ENCODE data around the gene NHS.

The NHS gene

DNA sequence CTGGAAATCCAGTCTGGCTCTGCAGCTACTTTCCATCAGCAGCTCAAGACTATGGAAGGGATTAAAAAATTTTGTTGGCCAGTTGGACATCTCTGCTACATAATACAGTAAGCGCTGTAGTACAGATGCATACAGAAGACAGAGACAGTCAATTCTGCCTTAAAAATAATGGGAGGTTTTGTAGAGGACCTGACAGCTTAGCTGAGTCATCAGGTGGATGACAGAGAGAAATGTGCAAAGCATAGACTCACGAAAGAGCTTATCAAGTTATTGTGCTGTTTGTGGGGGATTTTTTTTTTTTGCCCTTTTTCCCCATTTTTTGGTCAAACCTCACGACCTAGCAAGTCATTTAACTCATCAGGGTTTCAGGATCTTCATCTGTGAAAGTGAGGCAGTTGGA lies 213.3 kb downstream of the NHS start:
- DNase-seq (ENCODE audit: low read depth in 2 of 2): no peak

DNA sequence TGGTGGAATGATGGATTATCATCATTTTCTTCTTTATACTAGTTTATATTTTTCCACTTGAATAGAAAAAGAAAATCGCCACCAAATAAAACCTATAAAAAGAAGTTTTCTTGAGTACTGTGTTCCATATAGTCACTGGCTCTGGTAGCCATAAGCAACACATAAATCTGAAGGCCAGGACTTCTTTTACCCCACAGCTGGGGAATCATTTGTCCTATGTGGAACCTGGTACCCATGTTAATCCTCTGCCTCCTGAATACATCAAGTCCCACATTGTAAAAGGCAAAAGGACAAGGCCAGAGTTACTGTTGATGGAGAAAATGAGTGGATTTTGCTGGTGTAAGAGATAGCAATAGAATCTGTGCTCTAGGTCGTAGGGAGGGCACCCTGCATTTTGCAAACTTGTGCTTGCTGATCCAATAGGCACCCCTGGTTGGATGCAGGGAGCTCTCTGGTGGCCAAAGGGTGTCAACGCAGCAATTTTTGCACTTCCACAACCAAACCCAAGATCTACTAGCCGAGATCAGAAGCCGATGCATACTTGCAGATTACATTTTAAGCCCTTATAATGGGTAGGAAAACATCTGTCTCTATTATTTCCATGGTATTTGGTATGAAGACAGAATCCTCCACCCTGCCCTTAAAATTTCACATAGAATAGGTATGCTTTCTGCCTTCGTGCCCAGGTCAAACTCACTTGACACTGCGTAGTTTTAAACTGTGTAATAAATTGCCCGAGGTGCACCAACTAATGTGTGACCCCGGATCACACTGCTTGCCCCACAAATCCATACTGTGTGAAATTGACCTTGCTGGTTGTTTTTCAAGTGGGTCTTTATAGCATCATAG lies 216.1 kb downstream of the NHS start:
- peak; percentile 12 to 13 for DNase-seq (ENCODE audit: low read depth in 2 of 2)

DNA sequence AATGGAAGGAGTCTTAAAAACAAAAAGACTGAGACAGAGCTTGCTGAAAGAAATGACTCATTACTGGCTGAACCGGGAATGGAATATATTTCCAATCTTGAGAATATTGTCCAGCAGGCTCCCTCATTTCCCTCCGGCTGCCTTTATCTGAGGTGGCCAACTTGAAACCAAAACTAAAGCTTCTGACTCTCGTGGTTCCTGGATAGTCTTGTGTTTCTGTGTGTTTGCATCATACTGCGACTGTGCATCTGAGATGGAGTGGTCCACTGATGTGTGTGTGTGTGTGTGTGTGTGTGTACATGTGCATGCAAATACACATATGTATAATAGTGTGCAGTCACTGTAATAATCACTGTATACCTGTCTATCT lies 216.7 kb downstream of the NHS start:
- DNase-seq (ENCODE audit: low read depth in 2 of 2): no peak

DNA sequence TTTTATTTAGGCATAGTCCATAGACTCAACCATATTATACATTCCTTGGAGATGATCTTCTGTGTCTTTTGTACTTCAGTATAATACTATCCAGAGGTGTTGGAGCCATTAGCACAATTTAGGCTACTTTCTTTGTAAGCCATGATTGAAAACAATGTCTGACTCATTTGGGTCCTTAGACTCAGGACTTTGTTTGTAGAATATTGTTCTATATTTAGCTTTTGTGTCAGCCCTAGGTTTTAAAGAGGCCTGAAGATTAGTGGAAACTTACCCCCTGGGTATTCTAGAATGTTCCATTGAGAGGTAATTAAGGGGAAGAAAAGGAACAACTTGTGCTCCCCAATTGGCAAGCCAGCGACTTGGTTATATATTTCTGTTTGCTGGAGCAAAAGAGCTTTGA lies 217.1 kb downstream of the NHS start:
- DNase-seq (ENCODE audit: low read depth in 2 of 2): no peak

DNA sequence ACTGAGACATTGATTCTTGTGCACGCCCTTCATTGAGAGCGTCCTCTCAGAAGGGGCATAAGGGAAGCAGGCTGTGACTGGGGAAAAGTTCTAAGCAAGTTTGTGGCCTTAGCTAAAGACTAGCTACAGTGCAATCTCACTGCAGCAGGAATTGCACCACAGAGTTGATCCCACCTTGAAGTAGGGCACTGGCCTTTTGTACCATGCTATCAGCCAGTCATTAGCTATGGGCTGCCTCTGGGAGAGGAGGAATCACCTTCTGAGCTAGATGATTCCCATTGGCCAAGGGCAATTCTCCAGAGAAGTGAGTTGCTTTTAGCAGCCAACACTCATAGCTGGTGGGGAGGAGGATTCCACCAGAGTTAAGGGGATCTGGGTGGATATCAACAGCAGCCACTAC lies 219.7 kb downstream of the NHS start:
- no peak for DNase-seq (ENCODE audit: low read depth in 2 of 2)

DNA sequence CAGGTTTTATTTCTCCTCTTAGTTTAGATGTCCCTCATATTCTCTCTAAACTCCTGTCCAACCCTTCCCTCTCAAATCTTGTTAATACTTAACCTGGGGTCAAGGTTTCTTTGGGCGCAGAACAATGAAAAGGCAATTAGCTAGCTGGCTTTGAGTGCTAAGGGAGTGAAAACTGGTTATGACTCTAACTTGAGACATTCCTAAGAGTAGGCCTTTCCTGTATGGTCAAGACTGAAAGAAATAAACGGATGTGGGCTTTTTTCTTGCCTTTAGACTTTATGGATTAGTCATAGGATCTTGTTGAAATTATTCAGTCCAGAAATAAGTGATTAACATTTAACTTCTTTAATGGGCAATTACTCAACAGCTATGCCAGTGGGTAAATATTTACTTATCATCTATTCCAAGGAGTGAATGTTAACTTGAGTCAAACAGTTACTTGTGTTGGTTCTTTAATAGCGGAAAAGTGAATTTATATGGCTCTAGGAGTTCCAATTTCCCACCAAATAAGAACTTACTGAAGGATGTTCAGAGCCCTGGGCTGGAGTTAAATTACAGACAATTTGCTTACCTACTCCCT lies 220.5 kb downstream of the NHS start:
- DNase-seq (ENCODE audit: low read depth in 2 of 2): no peak

DNA sequence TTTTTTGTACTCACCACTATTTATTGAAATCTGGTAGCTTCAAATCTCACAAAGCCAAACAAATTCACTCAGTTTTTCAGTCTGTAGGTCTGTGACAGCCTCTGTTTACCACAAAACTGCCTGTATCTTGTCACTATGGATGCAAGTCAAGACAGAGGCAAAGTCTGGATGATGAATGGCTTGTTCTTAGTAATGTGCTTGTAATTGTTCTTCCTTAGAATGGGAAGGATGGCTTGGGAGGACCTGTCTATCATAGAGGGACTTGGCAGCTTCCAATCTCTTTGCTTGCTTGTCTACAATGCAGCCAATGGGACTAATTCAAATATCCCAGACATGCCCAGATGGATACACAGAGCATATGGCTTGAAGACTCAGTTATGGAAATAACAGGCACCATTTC lies 221.1 kb downstream of the NHS start:
- DNase-seq (ENCODE audit: low read depth in 2 of 2): no peak

DNA sequence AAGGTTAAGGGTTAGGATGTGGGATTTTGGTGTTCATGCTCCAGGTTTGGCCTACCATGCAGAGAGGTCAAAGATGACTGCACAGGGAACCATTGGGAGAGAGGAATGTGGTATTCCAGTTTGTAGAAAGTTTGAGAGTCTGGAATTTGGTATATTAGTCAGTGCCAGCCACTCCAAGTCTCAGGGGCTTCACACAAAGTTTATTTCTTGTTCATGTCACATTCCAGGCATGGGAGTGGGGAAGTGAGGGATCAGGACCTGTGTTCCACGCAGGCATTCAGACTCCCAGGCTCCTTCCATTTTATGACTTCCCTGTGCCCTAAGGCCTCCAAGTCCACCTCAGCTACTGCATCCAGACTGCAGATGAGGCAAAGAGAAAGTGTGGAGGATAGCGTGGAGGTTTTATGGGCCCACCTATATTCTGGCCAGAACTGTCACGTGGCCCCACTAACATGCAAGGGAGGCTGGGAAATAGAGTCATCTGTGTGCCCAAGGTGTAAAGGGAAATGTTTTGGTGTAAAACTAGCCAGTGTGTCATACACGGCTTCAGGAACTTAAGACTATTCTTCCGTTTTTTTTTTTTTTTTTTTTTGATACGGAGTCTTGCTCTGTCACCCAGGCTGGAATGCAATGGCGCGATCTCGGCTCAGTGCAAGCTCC lies 221.7 kb downstream of the NHS start:
- DNase-seq (ENCODE audit: low read depth in 2 of 2): no peak

DNA sequence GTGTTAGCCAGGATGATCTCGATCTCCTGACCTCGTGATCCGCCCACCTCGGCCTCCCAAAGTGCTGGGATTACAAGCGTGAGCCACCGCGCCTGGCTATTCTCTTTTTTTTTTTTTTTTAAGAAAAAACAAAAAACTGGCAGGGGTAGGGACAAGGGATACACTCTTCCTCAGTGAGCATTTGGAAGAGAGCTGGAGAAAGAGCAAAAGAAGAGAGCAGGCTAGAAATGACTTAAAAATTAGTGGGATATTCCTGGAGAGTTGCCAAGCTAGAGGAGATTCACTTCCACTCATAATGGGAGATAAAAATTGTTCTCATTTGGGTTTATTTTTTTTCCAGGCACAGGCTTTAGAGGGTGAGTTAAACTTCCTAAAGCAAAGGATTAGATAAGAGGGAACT lies 222.3 kb downstream of the NHS start:
- no peak for DNase-seq (ENCODE audit: low read depth in 2 of 2)

DNA sequence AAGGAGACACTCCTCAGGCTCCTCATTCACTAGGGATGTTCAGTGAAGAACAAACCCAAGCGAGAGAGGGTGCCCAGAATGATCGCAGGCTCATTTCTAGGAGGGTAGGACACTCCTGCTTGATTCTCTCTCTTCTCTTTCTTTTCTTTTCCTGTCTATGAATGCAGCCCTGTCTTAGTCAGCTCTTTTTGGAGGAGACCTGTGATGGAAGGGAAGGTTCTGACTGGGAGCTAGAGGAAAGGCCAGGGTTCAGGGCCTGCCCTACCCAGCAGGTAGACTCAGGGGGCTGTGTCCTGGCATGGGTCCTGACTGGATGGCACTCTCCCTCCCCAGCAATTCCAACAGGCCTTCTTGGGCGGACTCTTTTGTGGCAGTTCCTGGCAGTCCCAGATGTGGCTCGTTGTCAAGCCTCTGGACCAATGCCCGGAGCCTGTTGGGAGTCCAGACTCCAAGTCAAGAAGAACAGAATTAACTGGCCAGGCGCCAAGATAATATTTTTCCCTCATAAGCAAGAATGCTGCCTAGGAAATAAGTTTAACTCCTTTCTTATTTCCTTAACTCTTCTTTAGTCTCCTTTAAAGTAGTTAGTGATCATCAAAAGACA lies 222.9 kb downstream of the NHS start:
- DNase-seq (ENCODE audit: low read depth in 2 of 2): no peak

DNA sequence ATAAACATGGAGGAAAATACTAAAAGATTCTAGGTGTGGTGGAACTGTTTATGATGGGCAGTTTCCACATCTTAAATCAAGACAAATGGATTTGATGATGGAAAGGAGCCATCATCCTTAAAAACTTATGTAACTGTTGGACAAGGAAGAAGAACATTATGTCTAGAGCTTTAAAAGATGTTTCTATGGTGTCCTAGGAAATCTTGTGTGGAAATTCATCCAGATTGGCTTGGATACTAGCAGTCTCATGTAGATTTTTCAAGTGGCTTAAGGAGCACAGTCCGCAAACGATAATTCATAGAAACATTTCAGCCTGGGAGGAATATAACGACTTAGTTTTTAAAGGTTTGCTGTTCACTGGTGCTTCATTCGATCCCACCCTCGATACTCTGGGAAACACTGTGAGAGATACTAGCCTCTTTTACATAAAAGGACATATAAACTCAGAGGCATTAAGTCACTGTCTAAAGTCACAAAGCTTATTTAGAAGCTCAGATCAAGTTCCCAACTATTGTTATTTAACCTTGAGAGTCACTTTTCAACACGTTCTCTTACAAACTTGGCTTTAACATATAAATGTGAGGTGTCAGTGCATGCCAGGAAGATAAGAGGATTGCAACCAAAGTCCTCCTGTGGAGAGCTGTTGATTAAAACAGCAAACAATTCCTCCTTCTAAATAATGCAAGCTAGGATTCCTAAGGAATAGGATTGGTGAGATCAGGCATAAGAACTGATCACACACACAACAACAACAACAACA lies 226.6 kb downstream of the NHS start:
- DNase-seq (ENCODE audit: low read depth in 2 of 2): no peak

DNA sequence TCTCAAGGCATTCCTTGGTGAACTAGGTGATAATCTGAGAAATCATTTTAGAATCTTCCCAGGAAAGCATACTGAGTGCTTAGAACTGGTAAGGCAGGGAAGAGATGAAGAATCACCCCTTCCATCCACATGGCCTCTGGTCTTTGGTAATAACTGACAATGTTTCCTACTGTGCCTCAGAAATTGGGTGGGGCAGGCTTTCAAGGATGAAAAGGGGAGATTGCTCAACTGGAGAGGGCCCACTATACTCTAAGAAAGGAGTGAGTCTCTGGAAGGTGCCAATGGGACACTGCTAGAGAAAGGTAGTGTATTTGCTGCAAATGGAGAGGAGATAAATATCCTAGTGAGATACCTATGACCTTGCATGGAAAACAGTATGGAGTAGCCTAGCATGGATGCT lies 227.2 kb downstream of the NHS start:
- no peak for DNase-seq (ENCODE audit: low read depth in 2 of 2)

DNA sequence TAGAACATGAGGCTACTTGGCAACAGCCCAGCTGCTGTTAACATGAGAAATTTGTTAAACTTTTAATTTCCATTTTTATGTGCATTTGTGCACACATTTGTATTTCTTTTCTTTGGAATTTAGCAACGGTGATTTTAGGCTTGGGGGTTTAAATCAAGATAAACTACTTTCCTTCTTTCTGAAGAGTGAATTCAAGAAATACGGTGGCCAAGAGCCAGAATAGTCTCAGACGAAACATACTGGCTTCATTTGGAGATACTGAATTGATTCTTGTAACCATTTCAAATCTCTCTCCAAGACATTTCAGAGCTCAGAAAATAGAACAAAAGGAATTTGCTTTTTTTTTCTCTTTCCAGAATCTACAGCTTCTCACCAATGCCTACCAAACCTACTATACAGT lies 228.2 kb downstream of the NHS start:
- no peak for DNase-seq (ENCODE audit: low read depth in 2 of 2)

DNA sequence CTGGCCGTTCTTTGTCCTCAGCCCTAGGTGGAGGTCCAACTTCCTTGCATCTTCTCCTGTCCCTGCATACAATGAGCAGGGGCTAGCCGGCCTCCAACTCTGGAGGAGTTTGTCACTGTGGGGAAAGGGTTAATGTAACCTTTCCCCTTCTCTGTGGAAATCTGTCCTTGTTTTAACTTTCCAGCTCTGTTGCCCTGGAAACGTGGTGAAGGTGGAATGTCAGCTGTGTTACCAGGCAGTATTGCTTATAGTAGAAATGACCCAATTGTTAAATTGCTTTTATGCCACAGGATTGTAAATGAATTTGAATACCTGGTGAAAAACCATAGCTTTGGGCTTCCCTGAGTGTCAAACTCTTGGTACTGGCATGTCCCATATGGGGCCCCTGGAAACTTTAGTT lies 230.7 kb downstream of the NHS start:
- DNase-seq (ENCODE audit: low read depth in 2 of 2): no peak

DNA sequence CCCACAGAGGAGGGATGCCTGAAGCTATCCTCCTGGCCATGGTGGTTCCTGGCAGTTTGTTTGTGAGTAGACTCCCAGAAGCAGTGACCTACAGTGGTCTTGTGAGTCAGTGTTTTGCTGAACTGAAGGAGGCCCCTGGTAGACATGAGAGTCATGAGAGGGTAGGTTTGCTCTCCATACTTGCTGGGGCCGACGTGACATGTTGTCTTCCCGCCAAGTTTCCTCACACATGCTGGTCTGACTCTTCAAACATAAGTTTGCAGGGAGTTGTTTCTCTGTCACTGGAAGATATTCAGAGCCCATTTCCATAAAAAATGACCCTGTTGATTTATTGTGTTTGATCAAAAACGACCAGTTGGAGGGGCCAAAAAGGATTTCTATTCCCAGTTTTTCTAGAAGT lies 231.2 kb downstream of the NHS start:
- no peak for DNase-seq (ENCODE audit: low read depth in 2 of 2)

DNA sequence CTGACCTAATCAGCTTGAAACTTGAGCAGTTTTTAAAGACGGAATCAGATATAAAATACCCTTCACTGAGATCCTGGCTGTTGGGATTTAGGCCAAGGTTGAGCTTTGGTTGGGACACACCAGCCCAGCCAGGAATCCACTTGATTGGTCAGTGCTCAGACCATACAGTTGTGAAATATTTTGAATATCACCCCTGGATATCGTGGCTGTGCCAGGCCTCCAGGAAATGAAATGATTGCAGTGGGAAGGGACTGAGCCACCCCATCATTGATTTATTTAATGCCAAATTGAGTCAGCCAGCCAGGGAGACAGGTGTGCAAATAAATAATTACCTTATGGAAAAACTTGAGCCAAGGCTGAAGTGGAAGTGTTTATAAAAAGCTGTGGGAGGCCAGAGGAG lies 233.9 kb downstream of the NHS start:
- DNase-seq (ENCODE audit: low read depth in 2 of 2): no peak

DNA sequence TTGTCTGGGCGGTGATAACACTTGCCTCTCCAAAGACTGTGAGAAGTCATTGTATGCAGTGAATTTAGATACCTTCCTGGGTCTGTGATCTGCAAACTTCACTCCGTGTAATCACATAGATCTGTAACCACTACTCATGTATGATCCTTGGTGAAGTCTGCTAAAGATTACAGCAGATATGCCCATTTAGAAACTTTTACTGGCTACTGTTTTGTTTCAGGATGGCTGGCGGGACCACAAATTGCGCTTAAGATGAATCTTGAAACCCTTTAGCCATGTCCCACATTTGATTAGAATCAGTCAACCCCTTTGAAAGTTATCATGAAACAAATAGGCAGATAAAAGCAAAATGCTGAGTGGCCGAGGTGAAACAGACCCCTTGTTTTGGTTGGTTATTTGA lies 235.8 kb downstream of the NHS start:
- DNase-seq (ENCODE audit: low read depth in 2 of 2): no peak

DNA sequence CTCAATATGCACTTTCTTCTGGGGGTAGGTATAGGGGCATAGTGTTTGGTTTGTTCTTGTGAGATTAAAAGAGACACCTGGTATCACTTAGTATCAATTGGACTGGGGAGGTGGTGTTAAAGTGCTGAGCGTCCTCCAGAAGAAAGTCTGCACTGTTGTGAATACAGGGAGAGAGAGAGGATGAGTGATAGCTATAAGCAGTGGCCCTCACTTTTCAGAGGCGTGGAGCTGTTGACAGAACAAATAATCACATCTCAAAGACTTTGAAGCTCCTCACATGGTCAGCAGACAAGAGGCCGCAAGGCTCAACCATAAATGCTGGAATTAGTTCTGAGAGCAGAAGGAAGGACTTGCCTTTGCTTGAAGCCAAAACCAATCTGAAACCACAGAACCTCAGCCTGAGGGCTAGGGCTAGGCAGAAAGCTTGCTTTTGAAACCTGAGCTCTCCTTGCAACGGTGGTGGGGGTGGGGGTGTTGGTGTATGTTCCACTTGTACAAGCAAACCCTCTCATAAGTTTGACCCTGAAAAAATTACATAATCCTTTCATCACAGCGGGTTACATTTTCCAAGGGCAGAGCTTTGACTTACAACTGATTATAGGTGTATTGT lies 239.1 kb downstream of the NHS start:
- no peak for DNase-seq (ENCODE audit: low read depth in 2 of 2)

DNA sequence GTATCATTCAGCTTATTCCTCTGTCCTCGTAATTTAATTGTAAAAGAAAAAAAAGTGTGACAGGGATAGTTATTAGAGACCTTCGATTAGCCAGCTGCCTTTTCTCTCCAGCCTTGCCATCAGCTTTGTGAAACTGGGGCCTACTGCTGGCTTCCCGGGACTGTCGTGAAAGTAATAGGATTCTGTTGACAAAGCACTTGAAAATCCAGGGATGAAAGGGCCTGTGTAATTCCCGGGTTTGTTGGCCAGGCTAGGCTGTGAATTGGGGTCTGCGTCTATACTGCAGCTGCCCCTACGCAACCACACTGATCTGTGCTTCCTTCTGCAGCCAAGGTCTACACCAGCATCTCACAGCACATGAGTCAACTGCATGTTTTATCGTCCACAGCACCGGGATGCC lies 241.9 kb downstream of the NHS start:
- DNase-seq (ENCODE audit: low read depth in 2 of 2): no peak

DNA sequence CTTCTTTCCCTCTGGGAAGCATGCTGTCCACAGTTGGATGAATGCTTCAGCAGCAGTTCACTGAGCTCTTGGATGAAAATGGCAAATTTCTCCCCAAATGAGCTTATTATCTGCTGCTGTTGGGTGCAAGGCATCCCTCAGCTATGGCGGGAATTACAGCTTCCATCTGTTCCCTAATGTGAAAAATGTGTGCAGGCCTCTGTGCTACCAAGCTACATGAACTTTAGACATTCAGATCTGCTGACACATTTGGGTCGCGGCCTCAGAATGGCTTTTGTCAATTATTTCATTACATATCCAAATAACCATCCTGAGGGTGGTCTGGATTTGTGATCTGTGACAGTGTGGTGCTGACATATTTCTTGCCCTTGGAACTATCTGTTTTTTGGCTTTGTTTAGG lies 242.8 kb downstream of the NHS start:
- DNase-seq (ENCODE audit: low read depth in 2 of 2): no peak

DNA sequence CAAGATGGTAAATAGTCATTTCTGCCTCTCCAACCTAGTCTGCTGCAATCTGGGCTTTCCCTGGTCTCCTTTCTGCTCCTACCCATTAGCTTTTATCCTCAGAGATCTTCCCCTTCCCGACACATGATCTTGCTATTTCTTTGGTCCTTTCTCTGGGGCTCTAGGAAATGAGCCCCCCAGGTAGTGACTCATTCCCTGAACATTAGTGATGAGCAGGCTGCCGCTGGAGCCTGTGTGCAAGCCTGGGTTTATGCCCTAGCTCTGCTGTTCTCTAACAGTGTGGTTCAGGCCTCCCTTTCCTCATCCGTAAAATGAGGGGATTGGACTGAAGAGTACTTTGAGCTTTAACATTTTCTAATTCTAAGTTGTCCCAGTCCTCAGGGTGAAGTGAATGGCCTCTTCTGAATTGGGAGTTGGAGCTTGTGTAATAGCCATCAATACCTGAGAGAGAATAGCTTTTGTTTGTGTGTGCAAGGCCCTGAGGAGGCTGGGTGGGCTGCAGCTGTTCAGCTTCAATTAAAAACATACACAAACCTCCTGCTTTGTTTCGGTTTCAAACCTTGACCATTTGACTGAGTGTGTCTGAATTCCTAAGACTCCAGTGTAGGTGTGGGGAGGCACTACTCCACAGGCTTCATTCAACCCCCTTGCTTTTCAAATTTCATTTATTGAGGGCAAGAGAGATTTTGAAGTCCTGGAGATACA lies 246.7 kb downstream of the NHS start:
- no peak for DNase-seq (ENCODE audit: low read depth in 2 of 2)
